ENCODE measurements around the gene PSMC4. TPM values are rescaled to one million over a fixed set of nuclear protein-coding genes. Genes with fewer than 3 reads are reported as not detected.

Gene PSMC4
- total RNA-seq, 1 donor, result 85.2 TPM

GRCh38 chr19:40009674-40010073, 38.7 kb downstream of the PSMC4 start:
- no peak for TF ChIP-seq CTCF (IDR thresholded peaks at IDR 0.05; ENCODE audit: insufficient read depth, low read length)
- DNase-seq (ENCODE audit: low read depth), result no peak
- no peak overlapping the region for H3K4me3 ChIP-seq (ENCODE audit: low read depth, low read length)

DNA sequence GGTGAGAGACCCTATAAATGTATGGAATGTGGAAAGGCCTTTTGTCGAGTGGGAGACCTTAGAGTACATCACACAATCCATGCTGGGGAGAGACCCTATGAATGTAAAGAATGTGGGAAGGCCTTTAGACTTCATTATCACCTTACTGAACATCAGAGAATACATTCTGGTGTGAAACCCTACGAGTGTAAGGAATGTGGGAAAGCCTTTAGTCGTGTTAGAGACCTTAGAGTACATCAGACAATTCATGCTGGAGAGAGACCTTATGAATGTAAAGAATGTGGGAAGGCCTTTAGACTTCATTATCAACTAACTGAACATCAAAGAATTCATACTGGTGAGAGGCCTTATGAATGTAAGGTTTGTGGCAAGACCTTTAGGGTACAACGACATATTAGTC, 43.0 kb downstream of the PSMC4 start:
- no peak overlapping the region for H3K4me3 ChIP-seq (ENCODE audit: low read depth, low read length)
- no peak for DNase-seq (ENCODE audit: low read depth)
- no peak for TF ChIP-seq CTCF (IDR thresholded peaks at IDR 0.05; ENCODE audit: insufficient read depth, low read length)

DNA sequence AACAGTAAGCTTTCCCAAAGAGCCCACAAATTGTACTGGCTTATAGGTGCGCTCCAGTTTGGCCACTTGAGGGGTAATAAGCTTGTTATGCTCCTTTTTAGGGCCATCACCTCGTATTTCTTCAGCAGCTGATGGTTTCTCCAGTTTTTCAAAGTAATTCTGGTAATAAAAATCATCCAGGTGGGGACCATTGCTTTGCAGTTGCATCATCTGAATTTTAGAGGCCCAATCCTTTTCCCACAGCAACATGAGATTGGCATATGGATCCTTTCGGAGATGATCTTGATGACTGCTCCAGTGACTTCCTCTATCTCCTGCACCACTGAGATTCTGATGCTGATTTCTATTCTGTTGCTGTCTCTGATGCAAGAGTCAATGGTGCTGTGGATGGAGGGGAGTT, 53.0 kb downstream of the PSMC4 start:
- TF ChIP-seq CTCF (IDR thresholded peaks at IDR 0.05; ENCODE audit: insufficient read depth, low read length), result no peak
- DNase-seq (ENCODE audit: low read depth), result no peak
- H3K4me3 ChIP-seq (ENCODE audit: low read depth, low read length), result no peak overlapping the region

- H3K4me3 ChIP-seq (ENCODE audit: low read depth, low read length), result no peak overlapping the region
- no peak for DNase-seq (ENCODE audit: low read depth)
- no peak for TF ChIP-seq CTCF (IDR thresholded peaks at IDR 0.05; ENCODE audit: insufficient read depth, low read length)
Observed at GRCh38 chr19:40025938-40026596, 55.1 kb downstream of the PSMC4 start.

DNA sequence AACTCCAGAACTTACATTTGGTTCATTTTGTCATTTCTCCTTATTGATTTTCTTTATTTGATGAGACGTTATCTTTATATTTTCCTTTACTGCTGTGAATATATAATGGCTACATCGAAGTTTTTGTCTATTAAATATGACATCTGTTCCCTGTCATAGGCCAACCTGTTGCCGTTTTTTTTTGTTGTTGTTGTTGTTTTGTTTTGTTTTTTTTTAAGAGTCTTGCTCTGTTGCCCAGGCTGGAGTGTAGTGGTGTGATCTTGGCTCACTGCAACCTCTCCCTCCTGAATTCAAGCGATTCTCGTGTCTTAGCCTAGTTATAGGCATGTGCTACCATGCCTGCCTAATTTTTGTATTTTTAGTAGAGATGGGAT, 55.6 kb downstream of the PSMC4 start:
- no peak overlapping the region for H3K4me3 ChIP-seq (ENCODE audit: low read depth, low read length)
- DNase-seq (ENCODE audit: low read depth), result no peak
- no peak for TF ChIP-seq CTCF (IDR thresholded peaks at IDR 0.05; ENCODE audit: insufficient read depth, low read length)

Other genes with a start within 250 kb of the PSMC4 start
- not detected in 2 replicates for gene CLC, start 233.1 kb upstream of the PSMC4 start, total RNA-seq (ENCODE audit: low replicate concordance)
- gene LEUTX, start 192.3 kb upstream of the PSMC4 start, total RNA-seq (ENCODE audit: low replicate concordance), result not detected in 2 replicates
- gene DYRK1B, start 137.0 kb upstream of the PSMC4 start, total RNA-seq (ENCODE audit: low replicate concordance), result 15.5 and 21.8 TPM in 2 replicates
- gene FBL, start 124.8 kb upstream of the PSMC4 start, total RNA-seq (ENCODE audit: low replicate concordance), result 105 and 162 TPM in 2 replicates
- under 0.01 and 0.33 TPM in 2 replicates for gene FCGBP, start 36.5 kb upstream of the PSMC4 start, total RNA-seq (ENCODE audit: low replicate concordance)
- gene ZNF546, start 25.9 kb downstream of the PSMC4 start, total RNA-seq (ENCODE audit: low replicate concordance), result 7.1 and 9.7 TPM in 2 replicates
- 18.9 and 23.1 TPM in 2 replicates for gene ZNF780B, start 85.1 kb downstream of the PSMC4 start, total RNA-seq (ENCODE audit: low replicate concordance)
- 10.1 and 15.9 TPM in 2 replicates for gene ZNF780A, start 119.8 kb downstream of the PSMC4 start, total RNA-seq (ENCODE audit: low replicate concordance)
- 5.0 and 8.0 TPM in 2 replicates for gene MAP3K10, start 220.3 kb downstream of the PSMC4 start, total RNA-seq (ENCODE audit: low replicate concordance)
- not detected in 2 replicates for gene TTC9B, start 247.2 kb downstream of the PSMC4 start, total RNA-seq (ENCODE audit: low replicate concordance)